Fibroblast of pulmonary artery (primary cell): ENCODE data around the gene ANKRD2.
A peak's percentile ranks its signal among the peaks of the same experiment; 100 is the strongest.
"Not testable (repeated sequence)": the region's sequence is repeated elsewhere in the genome, so short reads cannot be mapped to it uniquely, and the experiment has no call there.

ENCODE experiments used
- DNase-seq: peaks from one replicate; pipeline ENCODE4 v3.0.0-alpha.2; 2010; ENCODE audit warnings: low read depth
- H3K4me3 ChIP-seq: replicated peaks from 2 replicates; pipeline ENCODE4 v1.5.1; 2011; ENCODE audit warnings: low read depth, mild to moderate bottlenecking, control low read depth, low read length, moderate library complexity
- CTCF ChIP-seq: IDR thresholded peaks from 2 replicates; pipeline ENCODE4 v1.5.1; 2011; ENCODE audit warnings: mild to moderate bottlenecking, control low read depth, low read length, inconsistent platforms; ENCODE audit errors: missing control alignments

ANKRD2 gene

GRCh38 chr10:97572214-97572989 lies at the start of gene ANKRD2:
ANKRD2 (plus strand) TSS chr10:97572779; CDS start chr10:97572789, 10 bp downstream.
- DNase-seq, result peak; percentile 85

GRCh38 chr10:97522937-97523336 lies 49.6 kb upstream of the ANKRD2 start:
- no peak for TF ChIP-seq CTCF
- no peak for DNase-seq
- H3K4me3 ChIP-seq, result no peak overlapping the region

More at GRCh38 chr10:97572214-97572989, at the start of gene ANKRD2:
- no peak within 1 kb of the TSS for H3K4me3 ChIP-seq
- TF ChIP-seq CTCF, result peak; percentile 94

GRCh38 chr10:97525086-97525485 lies 47.5 kb upstream of the ANKRD2 start:
- no peak overlapping the region for H3K4me3 ChIP-seq
- DNase-seq, result no peak
- no peak for TF ChIP-seq CTCF

- TF ChIP-seq CTCF, result no peak
- DNase-seq, result no peak
- H3K4me3 ChIP-seq, result no peak overlapping the region
These were observed 46.9 kb upstream of the ANKRD2 start for GRCh38 chr10:97525683-97526110.

- H3K4me3 ChIP-seq, DNase-seq: not testable (repeated sequence)
These were observed 43.7 kb upstream of the ANKRD2 start for GRCh38 chr10:97528876-97529275.

- no peak for TF ChIP-seq CTCF
- no peak for DNase-seq
- no peak overlapping the region for H3K4me3 ChIP-seq
These were observed 42.7 kb upstream of the ANKRD2 start for GRCh38 chr10:97529685-97530465.

- no peak overlapping the region for H3K4me3 ChIP-seq
- DNase-seq, result no peak
- TF ChIP-seq CTCF, result no peak
These were observed 41.1 kb upstream of the ANKRD2 start for GRCh38 chr10:97531401-97531986.
